Non-pigmented ciliary epithelial cell (primary cell): ENCODE data around the gene EXOC8.

ENCODE experiments used
- DNase-seq: peaks from one replicate; pipeline ENCODE4 v3.0.0-alpha.2; 2010; ENCODE audit warnings: low read depth

EXOC8 gene

DNA sequence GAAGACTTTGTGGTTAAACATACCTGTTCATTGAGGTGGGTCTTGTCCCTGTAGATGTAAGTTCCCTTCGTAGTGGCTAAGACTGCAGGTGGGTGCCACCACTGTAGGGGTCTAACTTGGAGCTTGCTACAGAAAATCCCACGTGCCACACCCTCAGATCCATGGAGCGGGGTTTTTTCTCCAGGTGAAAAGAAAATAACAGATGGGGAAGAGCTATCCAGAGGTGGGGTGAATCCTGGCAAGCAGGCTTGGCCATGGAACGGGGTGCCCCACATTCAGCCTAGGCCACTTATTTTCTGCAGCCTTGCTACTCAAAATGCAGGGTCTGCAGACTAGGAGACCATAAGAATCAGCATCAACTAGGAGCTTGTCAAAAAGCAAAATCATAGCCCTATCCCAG, 24.0 kb downstream of the EXOC8 start:
- no peak for DNase-seq

DNA sequence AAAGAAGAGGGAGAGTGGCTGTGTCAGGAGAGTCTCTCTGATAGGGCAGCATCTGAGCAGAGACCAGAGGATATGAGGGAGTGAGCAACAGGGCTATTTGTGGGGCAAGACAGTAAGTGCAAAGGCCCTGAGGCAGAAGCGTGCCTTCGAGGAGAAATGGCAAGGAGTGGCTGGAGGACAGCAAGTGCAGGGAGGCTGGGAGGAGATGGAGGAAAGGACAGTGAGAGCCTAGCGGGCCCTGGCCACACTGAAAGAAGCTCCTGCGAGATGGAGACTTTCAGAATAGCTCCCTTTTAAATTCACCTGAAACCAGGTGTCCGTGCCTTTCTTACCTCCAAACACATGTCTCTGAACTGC, 25.2 kb downstream of the EXOC8 start:
- no peak for DNase-seq

DNA sequence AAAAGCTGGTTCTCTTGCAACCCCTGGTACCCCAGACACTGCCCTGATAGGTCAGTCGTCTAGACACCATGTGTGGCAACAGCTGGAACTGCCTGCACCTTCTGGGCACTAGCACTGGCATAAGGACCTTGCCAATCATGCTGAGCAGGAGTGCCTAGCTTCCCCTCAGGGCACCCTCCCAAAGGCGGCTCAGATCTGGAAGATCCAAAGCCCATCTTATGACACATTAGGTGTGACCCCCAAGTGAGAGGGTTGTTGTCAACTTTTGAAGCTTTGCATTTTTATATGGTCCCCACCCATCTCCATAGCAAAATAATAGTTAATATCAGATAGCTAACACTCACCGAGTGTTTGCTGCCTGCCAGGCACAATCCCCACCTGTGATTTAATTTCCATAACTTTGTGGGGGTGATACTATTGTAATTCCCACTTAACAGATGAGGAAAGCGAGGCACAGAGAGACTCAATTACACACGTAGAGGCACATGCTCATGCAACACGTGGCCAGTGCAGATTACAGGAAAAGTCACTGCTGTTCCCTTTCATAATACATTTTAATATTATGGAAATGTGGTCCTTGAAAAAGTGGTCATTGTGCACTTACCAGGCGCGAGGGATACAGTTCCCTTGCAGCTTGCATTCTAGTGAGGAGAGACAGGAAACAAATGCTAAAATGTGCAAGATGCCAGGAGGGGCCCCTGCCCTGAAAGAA, 25.8 kb downstream of the EXOC8 start:
- no peak for DNase-seq

DNA sequence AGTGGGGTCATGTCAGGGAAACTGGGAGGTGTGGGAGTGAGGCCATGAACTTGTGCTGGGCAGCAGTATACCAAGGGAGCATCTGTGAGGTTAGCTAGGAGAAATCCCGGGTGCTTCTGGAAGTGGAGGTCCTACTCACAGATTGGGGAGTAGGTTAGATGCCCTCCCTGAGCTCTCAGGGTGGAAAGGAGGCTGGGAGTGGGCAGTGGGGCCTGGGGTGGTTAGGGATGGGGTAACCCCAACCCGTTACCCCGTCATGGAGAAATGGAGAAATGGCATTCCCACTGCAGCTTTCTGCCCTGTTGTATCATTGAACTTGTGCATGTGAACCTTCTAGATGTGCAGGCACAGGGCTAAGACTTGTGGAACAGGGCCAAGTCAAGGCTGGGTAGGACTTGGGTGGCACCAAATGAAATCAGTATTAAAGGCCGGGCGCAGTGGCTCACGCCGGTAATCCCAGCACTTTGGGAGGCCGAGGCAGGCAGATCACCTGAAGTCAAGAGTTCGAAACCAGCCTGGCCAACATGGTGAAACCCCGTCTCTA, 27.2 kb downstream of the EXOC8 start:
- DNase-seq: no peak

DNA sequence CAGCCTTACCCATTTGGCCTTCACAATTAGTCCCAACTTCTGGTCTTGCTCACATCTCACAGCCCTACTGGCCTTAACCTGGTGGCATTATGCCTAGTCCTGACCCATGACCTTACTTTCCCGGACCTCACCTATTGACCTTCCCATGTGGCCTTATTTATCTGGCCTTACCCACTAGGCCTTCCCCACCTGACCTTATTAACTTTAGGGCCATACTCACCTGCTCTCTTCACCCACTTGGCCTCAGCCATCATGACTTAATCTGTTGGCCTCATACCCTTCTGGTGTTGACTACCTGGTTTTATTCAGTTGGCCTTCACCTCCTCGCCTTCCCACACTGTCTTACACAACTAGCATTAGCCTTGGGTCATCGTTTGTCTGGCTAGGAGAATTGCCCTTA, 35.7 kb downstream of the EXOC8 start:
- no peak for DNase-seq

DNA sequence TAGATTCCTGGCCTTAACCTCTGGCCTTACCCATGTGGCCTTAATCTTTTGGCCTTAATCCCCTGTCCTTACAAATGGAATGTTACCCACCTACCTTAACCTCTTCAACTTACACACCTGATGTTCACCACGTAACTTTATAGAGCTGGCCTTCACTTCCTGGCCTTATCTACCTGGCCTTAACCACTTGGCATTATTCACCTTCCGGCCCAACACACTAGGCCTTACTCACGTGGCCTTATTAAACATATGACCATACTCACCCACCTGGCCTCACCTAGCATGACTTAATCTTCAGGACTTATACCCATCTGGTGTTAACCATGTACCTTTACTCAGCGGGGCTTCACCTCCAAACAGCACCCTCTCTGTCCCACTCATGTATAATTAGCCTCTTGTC, 41.7 kb downstream of the EXOC8 start:
- DNase-seq: no peak

DNA sequence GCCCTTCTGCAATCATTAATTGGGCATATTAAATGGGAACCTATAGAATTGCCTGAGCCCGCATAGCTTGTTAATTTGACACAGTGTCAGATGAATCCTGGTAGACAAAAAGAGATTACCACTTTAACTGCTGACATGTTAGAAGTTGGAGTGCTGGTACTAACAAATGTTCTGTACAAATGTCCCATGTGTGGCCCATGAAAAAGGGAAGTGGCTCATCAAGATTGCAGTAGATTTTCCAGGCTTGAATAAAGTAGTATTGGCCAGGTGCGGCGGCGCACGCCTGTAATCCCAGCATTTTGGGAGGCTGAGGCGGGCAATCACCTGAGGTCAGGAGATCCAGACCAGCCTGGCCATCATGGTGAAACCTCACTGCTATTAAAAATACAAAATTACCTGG, 51.0 kb downstream of the EXOC8 start:
- no peak for DNase-seq

DNA sequence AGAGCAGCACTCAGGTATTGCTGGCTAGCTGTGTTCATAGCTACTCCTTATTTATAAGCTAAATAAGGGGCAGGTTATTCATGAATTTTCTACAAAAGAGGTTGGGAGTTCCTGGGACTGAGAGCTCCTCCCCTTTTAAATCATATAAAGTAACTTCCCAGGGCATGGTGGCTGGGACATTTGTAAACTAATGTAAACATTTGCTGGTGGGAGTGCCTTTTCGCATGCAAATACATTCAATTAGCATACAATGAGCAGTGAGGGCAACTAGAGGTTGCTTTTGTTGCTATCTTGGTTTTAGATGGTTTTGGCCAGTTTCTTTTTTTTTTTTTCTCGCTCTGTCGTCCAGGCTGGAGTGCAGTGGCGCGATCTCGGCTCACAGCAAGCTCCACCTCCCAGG, 53.2 kb downstream of the EXOC8 start:
- DNase-seq: no peak
